Stomach (tissue), 9 donors: ENCODE data around the gene MGAT4A. TPM values are rescaled to one million over a fixed set of nuclear protein-coding genes. Genes with fewer than 3 reads are reported as not detected.

Experiments used
- DNase-seq, 2 donors: peaks; one replicate each; pipeline versions ENCODE4 v3.0.0 to v3.0.0-alpha.2; 2013 to 2019
- H3K27ac ChIP-seq, 5 donors: fragments of 200-600 bp in 4 of 5; sonication (generic) in 4 of 5; one replicate each; pipeline ENCODE4 v1.5.1; 2013 to 2019; ENCODE audit warnings: mild to moderate bottlenecking in 1 of 5, moderate library complexity in 1 of 5
- H3K27me3 ChIP-seq, 3 donors: fragments of 200-600 bp; sonication (generic); one replicate each; pipeline ENCODE4 v1.5.1; 2017 to 2019; ENCODE audit warnings: mixed run types in 1 of 3
- H3K36me3 ChIP-seq, 4 donors: fragments of 200-600 bp; sonication (generic); 1 replicate in 3 of 4; 2 replicates in 1 of 4; pipeline ENCODE4 v1.5.1; 2016 to 2019
- H3K4me1 ChIP-seq, 4 donors: fragments of 200-600 bp; sonication (generic); one replicate each; pipeline ENCODE4 v1.5.1; 2016 to 2019
- H3K4me3 ChIP-seq, 4 donors: fragments of 200-600 bp; sonication (generic) in 3 of 4; one replicate each; pipeline ENCODE4 v1.5.1; 2016 to 2019; ENCODE audit warnings: mild to moderate bottlenecking in 1 of 4
- H3K9me3 ChIP-seq, 4 donors: fragments of 200-600 bp; sonication (generic); one replicate each; pipeline ENCODE4 v1.5.1; 2016 to 2019
- CTCF ChIP-seq, 7 experiments: fragments of 450-650 bp in 4 of 7; fragments of 200-600 bp in 3 of 7; sonication (generic) in 3 of 7; IDR thresholded peaks; one replicate each; pipeline ENCODE4 v1.5.1; 2016 to 2019; ENCODE audit warnings: antibody characterized with exemption in 7 of 7, control low read depth in 2 of 7, mild to moderate bottlenecking in 1 of 7
- EP300 ChIP-seq: sonication (generic); formaldehyde crosslinking; IDR thresholded peaks from one replicate; pipeline ENCODE4 v1.6.1; 2017; ENCODE audit warnings: antibody characterized with exemption
- POLR2A ChIP-seq, 4 donors: fragments of 450-650 bp; IDR thresholded peaks; one replicate each; pipeline ENCODE4 v1.6.1; 2016; ENCODE audit warnings: antibody characterized with exemption in 4 of 4, control low read depth in 2 of 4, mild to moderate bottlenecking in 1 of 4, moderate library complexity in 1 of 4
- POLR2AphosphoS5 ChIP-seq, 3 donors: sonication (generic); formaldehyde crosslinking; IDR thresholded peaks; one replicate each; pipeline ENCODE4 v1.6.1; 2016; ENCODE audit warnings: antibody characterized with exemption in 3 of 3
- WGBS, 5 donors: extraction: QIAGEN DNeasy Blood & Tissue Kit in 3 of 5; methylation state at CpG; one replicate each; pipeline versions ENCODE4 v1.1.5 to v1.1.7; 2013 to 2018; 5-methylcytosine and 5-hydroxymethylcytosine counted together
- intact Hi-C: fragments of 100-400 bp; cut with DNase I; formaldehyde crosslinking; loops from one replicate; pipeline ENCODE4 v1.15.1; 2023; ENCODE audit warnings: low total_unique reads
- polyA plus RNA-seq, 3 donors: library from polyadenylated mRNA; stranded (reverse); fragments of 200-250 nt; gene quantifications; one replicate each; pipeline ENCODE4 v1.2.3, GENCODE V29; 2013
- total RNA-seq, 5 donors: library from RNA; depleted of rRNA; stranded (reverse); fragments of >200 nt; gene quantifications; one replicate each; pipeline versions ENCODE4 v1.1.0 to v1.2.3, GENCODE V29; 2014 to 2016
- donor health status: healthy with polysubstance abuse.
- donor health status: Bipolar disorder and iron deficiency.
- donor health status: healthy.

The MGAT4A gene
- total and polyA plus RNA-seq, 8 donors: 4.8 to 81.1 (median 11.8) TPM

- H3K27me3 ChIP-seq: no peaks in the 10 kb centered on the region
- H3K27ac ChIP-seq: no peak overlapping the region
- no peaks in the 10 kb centered on the region for H3K4me1 ChIP-seq
- TF ChIP-seq EP300 (no peak), CTCF (IDR thresholded peaks at IDR 0.05) (no peak), POLR2A (IDR thresholded peaks at IDR 0.05) (no peak), POLR2AphosphoS5 (IDR thresholded peaks at IDR 0.05) (no peak)
- peaks cover 12 to 94% (median 87%) of the 10 kb centered on the region in 4 donors for H3K36me3 ChIP-seq
- 89 to 98% (median 95%) methylated on average over 9 of the region's 9 CpGs for WGBS, 5 donors
- H3K4me3 ChIP-seq: no peak overlapping the region
- intact Hi-C loops: no loop called here
- no peak for DNase-seq
- H3K9me3 ChIP-seq: no peaks in the 10 kb centered on the region
These were observed 148.4 kb downstream of the MGAT4A start for GRCh38 chr2:98582523-98582922.

DNA sequence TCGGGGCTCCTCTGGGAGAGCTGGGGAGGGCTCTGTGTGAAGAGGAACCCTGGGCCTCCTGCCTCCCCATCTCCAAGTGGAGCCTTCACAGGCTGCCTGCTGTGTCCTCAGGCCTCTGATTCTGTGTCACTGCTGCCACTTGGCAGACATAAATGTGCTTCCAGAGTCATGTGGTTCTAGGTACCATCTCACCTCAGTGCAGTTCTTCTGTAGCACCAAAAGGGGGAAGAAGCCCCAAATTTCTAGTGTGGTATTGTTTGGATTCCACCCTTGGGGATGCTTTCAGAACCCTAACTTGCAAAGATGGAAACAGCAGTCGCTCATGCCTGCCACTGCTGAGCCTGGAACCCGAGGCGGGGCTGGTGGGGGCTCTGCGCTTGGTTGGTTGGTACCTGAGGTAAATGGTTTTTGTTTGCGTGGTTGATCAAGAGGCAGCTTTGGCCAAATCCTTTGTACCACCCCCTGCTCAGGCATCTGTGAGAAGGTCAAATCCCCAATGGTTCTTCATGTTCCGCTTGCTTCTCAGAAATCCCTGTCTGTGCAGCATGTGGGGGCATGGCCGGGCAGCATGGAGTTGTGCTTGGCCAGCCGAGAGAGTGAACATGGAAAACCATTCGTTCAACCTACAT lies 150.2 kb downstream of the MGAT4A start:
- Histone ChIP-seq H3K4me1 (no peaks in the 10 kb centered on the region), H3K36me3 (peaks cover 18 to 96% (median 92%) of the 10 kb centered on the region in 4 donors), H3K27me3 (no peaks in the 10 kb centered on the region), H3K9me3 (no peaks in the 10 kb centered on the region), H3K27ac (no peak overlapping the region), H3K4me3 (no peak overlapping the region)
- intact Hi-C loops: no loop called here
- no peak for DNase-seq
- TF ChIP-seq EP300 (no peak), CTCF (IDR thresholded peaks at IDR 0.05) (no peak), POLR2AphosphoS5 (IDR thresholded peaks at IDR 0.05) (no peak), POLR2A (IDR thresholded peaks at IDR 0.05) (no peak)
- 93 to 95% (median 94%) methylated on average over 9 to 10 of the region's 10 CpGs for WGBS, 5 donors

DNA sequence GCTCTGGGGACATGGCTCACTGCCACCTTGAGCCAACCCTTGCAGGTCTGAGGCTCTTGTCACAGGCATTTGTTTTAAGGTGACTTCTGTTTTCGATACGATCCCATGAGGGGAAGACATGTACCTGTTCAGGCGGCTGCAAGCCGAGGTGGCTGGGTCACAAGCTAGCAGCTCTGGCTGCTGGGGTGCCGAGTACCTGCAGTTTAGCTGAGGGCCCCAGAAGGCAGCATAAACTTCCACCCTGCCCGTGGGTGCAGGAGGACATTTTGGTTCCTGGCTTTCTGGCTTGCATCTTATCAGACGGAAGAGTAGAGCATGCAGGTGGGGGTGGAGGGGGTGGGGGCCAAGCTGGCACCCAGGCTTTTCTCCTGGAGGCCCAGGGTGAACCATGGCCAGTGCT lies 151.0 kb downstream of the MGAT4A start:
- Histone ChIP-seq H3K27ac (no peak overlapping the region), H3K9me3 (no peaks in the 10 kb centered on the region), H3K4me3 (no peak overlapping the region), H3K4me1 (no peaks in the 10 kb centered on the region), H3K36me3 (peaks cover 18 to 96% (median 93%) of the 10 kb centered on the region in 4 donors), H3K27me3 (no peaks in the 10 kb centered on the region)
- 81 to 92% (median 82%) methylated on average over 6 to 7 of the region's 7 CpGs for WGBS, 5 donors
- intact Hi-C loops: no loop called here
- DNase-seq: no peak
- TF ChIP-seq CTCF (IDR thresholded peaks at IDR 0.05) (no peak), EP300 (no peak), POLR2AphosphoS5 (IDR thresholded peaks at IDR 0.05) (no peak), POLR2A (IDR thresholded peaks at IDR 0.05) (no peak)

DNA sequence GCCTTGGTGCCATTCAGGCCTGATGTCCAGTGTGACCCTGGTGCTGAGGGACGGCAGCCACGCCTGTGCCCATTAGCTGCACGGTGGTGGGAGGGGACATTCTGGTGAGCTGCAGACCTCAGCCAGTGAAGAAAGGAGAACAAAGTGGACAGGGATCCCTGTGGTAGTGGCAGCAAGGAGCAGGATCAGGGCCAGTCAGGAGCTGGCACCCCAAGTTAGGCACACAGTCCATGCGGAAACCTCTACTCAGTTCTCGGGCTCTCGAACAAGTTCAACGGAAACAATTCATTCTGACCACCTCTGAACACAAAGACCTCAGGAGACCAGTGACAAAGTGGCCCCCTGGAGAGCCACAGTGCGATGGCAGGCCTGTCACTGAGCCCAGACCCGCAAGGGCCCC lies 152.7 kb downstream of the MGAT4A start:
- no peaks in the 10 kb centered on the region for H3K4me1 ChIP-seq
- intact Hi-C loops: no loop called here
- H3K27me3 ChIP-seq: no peaks in the 10 kb centered on the region
- H3K9me3 ChIP-seq: no peaks in the 10 kb centered on the region
- DNase-seq: no peak
- no peak overlapping the region for H3K4me3 ChIP-seq
- 88 to 95% (median 92%) methylated on average over 9 of the region's 9 CpGs for WGBS, 5 donors
- no peak overlapping the region for H3K27ac ChIP-seq
- TF ChIP-seq EP300: no peak
- TF ChIP-seq CTCF (IDR thresholded peaks at IDR 0.05): no peak
- TF ChIP-seq POLR2AphosphoS5 (IDR thresholded peaks at IDR 0.05): no peak
- no peak for TF ChIP-seq POLR2A (IDR thresholded peaks at IDR 0.05)
- H3K36me3 ChIP-seq: peaks cover 25 to 99% (median 95%) of the 10 kb centered on the region in 4 donors
